Endothelial cell of hepatic sinusoid (primary cell): Measurements from ENCODE around the gene SNX11.

Source experiments
- in situ Hi-C: cut with HindIII; loops from 2 replicates; pipeline ENCODE4 v1.10.0; 2017; ENCODE audit warnings: low sequenced_read_pairs

Gene SNX11

GRCh38 chr17:48095611-48096010 lies 12.0 kb upstream of the SNX11 start:
- in situ Hi-C loops, result no loop called here

DNA sequence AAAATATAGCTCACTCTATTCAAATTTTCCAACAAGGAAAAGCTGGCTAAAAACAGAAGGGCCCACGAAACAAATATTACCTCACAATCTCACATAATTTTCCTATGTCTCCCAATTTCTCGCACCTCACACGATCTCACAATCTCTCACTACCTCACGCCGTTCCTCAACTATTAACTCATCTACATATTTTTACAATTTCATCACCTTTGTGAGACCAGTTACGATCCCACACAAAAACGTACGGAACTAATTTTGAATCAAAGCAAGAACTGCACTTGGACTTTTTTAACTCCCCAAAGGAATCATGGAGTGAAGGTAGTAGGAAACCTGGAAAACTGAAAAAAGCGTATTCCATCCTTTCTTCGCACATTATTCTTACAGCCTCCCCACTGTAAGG lies 7.4 kb upstream of the SNX11 start:
- in situ Hi-C loops, result no loop called here

- in situ Hi-C loops, result no loop called here
Measured at GRCh38 chr17:48100591-48101011, 7.0 kb upstream of the SNX11 start.

DNA sequence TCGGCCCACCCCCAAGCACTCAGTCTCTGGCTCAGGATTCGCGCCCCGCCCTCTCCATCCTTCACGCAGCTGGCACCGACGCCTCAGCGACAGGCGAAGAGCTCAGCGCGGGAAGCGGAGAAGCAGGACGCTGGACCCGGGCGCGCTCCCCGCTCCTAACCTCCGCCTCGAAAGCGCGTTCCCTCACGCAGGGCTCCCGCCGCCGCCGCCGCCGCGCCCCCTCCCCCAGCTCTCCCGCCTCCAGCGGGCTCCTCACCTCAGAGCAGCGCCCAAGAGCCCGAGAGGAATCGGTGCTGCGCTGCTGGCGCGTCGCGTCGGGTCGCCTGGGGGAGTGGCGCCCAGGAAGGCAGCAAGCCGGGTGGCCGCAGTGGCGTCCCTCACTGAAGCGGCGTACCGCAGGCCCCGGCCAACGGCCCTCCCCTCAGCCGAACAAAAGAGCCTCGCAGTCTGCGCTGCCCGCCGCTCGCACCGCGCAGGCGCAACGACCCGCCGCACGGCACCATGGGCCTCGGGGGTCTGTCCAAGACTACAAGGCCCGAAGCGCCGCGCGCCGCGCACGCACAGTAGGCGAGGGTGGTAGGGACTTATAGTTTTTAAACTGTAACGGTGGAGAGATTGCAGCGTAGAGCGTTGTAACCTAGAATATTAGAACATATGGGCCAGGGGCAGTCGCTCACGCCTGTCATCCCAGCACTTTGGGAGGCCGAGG lies 6.4 kb upstream of the SNX11 start, which contains the start of gene CBX1:
TSS of gene CBX1 (minus strand) at position 467 of the 709 bp plus-strand sequence. CDS start 24,474 bp downstream, outside the sequence.
- in situ Hi-C loops, result no loop called here

DNA sequence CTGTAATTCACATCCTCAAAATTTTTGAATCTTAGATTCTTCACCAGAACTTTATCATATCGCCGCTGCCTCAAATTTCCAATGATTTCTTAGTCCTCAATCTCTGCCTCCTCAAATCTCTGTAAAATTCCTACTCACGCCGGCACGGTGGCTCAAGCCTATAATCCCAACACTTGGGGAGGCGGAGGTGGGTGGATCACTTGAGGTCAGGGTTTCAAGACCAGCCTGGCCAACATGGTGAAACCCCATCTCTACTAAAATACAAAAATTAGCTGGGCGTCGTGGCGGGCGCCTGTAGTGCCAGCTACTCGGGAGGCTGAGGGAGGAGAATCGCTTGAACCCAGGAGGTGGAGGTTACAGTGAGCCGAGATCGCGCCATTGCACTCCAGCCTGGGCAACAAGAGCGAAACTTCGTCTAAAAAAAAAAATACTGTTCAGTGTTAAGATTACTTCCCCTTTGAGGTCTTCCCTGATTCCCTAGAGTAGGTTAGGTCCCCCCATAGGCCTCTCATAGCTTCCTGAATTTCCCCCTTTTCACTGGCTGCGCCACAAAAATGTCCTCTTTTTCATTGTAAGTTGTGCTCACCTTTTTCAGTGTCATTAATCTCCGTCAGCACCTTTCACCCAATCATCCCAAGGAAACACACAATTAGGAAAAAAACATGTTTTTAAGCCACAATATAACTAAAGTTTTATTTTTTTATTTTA lies 5.4 kb upstream of the SNX11 start:
- in situ Hi-C loops, result no loop called here

- in situ Hi-C loops, result no loop called here
Measured at GRCh38 chr17:48102798-48103715, 4.5 kb upstream of the SNX11 start.

DNA sequence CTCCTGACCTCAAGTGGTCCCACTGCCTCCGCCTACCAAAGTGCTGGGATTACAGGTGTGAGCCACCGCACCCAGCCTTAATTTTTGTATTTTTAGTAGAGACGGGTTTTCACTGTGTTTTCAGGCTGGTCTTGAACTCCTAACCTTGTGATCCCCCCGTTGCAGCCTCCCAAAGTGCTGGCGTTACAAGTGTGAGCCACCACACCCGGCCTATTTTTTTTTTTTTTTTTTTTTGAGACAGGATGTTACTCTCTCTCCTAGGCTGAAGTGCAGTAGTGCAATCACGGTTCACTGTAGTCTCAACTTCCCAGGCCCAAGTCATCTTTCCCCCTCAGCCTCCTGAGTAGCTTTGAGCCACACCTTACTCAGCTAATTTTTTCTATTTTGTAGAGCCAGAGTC lies 3.1 kb upstream of the SNX11 start:
- in situ Hi-C loops, result no loop called here

- in situ Hi-C loops, result no loop called here
Measured at GRCh38 chr17:48106802-48107136, 797 bp upstream of the SNX11 start.

DNA sequence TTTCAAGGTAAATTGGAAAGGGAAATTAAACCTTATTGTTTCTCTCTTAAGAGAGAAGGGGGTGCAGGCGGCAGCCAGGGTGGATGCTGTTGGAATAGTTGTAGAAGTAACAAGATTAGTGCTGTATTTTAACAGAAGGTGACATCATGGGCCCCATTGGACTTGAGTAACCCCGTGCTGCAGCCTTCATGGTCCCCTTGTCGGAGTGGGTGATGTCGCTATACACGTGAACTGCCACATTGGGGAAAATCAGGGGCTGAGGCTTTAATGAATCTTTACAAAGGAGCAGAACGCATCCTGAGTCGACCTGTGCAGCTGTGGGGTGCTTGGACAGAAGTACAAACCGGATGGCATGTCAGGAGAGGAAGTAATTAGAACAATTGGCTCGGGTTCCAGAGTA lies 3.2 kb downstream of the SNX11 start:
- in situ Hi-C loops, result no loop called here

DNA sequence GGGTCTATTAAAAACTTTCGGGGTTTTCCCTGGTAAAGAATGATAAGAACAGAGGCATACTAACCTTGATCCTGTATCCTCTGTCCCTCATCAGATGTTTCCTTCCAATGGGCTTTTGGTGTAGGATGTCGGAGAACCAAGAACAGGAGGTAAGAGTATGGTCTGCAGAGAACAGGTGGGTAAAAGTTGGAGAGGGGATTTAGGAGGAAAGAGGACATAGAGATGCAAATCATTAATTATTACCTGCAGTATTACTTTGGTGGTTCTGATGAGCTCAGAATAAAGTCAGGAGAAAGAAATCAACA lies 4.3 kb downstream of the SNX11 start:
- in situ Hi-C loops, result no loop called here

DNA sequence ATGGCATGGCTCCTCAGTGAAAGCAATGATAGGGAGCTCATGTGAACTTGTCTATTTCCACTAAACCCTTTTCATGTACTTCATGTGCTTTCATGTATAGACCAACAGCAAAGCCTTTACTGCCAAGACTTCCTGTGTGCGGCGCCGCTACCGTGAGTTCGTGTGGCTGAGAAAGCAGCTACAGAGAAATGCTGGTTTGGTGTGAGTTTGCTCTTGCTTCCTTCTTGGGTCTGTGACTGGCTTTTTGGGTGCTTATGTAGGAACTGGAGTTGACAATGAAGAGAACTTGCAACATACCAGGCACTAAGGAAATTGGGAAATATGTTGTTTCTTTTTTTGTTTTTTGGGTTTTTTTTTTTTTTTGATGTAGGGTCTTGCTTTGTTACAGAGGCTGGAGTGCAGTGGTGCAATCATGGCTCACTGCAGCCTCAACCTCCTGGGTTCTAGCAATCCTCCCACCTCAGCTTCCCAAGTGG lies 5.7 kb downstream of the SNX11 start:
- in situ Hi-C loops, result no loop called here

DNA sequence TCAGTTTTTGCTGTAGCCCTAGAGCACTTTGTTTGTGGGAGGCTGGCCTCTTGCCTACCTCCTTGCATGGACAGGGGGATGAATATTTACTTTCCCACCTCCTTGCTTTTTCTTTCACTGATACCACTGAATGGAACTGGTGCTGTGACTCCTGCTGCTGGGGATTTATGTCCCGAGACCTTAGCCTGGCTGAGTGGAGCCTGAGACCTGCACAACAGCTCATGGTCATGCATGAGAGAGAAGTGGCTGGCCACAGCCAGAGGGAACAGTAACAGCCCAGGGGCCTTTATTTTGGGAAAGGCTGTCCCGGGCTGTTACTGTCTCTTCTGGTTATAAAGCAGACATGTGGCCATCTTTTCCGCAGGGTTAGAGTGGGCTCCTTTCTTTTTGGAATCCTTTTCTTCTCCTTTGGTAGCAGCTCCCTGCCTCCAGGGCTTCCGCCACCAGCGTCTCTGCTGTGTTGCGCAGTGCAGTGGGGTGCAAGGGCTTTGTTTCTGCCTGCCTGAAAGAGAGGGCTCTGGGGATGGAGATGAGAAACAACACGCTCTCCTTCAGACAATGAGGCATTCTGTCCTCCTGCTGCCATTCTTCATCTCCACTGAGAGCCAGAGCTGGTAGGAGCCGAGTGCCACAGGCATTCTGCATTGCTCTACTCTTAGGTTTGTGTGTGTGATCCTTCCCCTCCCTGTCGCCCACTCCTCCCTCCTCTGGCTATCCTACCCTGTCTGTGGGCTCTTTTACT lies 14.5 kb downstream of the SNX11 start:
- in situ Hi-C loops, result no loop called here

DNA sequence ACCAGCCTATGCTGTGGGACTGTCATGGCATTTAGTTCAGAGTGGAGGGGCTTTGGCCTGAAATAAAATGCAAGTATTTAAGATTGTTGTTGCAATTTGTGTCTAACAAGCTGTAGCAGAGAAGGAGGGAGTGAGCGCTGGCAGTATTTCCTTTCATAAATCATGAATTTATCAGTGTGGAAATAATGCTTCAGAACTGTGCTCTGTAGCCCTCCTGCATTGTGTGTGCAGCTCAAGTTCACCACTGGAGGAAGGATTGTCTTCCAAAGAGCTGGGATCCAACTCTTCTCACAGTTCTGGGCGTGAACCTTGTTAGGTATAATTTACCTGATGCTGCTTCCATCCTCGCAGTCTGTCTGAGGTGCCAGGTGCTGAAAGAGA lies 15.1 kb downstream of the SNX11 start:
- in situ Hi-C loops, result no loop called here

GRCh38 chr17:48123111-48123510 lies 15.5 kb downstream of the SNX11 start:
- in situ Hi-C loops, result no loop called here

DNA sequence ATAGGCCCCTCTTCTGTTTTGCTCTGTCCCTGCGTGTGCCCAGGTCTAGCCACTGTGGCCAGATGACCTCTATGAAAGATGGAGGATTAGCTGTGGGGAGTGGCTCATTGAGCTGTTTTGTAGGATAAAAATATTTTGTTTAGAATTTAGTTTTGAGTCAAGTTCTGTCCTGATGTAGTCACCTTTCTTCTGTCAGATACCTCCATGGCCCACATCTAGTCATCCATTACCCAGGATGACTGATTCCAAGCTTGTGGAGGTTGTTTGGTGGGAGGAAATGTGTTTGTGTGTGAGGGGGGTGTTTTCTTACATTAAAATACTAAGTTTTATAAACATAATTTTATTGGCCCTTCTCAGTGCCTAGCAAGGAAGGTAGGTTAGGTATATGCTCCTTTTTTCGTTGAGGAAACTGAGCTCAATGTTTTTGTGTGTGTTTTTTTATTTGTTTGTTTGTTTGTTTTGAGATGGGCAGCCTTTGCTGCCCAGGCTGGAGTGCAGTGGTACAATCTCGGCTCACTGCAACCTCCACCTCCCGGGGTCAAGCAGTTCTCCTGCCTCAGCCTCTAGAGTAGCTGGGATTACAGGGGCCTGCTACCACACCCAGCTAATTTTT lies 16.3 kb downstream of the SNX11 start:
- in situ Hi-C loops, result no loop called here

DNA sequence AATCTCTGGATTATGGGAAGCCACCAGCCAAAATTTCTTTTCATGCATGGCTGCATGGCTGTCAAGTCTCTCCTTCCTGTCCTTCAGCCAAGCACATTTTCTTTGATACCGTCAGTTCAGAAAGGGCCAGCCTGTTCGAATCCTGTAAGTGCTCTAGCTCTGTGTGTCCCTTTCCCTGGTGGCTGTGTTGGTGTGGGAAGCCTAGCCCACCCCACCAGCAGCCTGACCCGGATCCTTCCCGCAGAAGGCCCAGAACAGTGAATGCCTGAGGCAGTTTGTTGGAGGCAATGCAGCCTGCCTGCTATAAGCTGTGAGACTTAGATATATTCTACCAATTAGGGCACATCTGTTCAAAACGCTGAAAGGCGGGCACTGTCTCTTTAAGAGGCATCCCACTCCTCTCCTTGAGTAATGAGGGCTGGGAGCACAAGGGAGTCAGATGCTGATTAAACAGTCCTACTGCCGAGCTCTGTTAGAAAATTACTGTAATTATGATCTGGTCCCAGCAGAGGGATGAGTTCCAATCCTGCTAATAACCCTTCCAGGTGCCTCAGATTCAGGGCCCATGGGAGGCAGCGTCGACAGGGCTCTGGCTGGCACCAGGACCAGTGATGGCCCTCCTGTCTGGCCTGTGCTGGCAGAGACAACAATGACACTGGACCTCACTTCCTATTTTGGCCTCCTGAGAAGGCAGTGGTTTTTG lies 18.4 kb downstream of the SNX11 start:
- in situ Hi-C loops, result no loop called here

DNA sequence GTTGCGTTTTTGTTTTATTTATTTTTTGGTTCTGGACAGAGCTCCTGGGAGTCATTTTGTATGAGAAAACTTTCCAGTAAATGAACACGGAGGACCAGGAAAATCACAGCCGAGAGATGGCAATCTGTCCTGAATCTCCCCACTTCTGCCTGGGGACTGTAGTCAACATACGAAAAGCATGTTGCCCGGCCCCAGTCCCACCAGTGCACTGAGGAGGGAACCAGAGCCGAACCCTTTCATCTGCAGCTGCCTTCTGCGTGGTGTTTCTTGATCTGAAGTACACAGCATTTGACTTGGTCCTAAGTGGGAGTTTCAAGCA lies 18.9 kb downstream of the SNX11 start:
- in situ Hi-C loops, result no loop called here

DNA sequence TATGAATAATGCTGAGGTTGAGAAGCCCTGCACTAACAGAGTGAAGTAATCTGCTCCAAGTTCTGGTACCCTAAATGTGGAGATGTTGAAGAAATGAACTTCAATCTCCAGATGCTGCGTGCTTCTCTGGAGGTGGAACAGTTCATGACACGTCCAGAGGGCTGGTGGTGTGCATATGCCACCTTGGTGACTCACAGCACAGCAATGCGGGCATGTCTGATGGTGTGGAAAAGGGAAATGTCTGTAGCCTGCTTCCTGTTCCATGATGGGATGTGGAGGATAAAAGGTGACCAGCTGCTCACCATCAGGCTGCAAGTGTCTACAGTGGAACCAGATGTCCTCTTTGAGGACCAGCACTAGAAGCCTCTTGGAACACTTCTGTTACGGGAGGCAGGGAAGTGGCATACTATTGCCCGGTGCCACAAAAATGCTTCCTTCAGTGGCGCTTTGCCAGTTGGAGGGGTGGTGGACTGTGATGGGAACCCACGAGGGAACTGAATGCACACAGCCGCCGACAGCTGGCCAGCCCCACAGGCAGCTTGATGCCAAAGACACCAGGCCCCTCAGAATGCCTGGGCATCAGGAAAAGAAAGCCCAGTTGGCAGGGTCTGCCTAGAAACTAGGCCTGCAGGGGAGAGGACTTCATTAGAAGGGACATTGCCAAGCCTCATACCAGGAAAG lies 19.9 kb downstream of the SNX11 start:
- in situ Hi-C loops, result no loop called here

- in situ Hi-C loops, result no loop called here
Measured at GRCh38 chr17:48128400-48128799, 20.8 kb downstream of the SNX11 start.

DNA sequence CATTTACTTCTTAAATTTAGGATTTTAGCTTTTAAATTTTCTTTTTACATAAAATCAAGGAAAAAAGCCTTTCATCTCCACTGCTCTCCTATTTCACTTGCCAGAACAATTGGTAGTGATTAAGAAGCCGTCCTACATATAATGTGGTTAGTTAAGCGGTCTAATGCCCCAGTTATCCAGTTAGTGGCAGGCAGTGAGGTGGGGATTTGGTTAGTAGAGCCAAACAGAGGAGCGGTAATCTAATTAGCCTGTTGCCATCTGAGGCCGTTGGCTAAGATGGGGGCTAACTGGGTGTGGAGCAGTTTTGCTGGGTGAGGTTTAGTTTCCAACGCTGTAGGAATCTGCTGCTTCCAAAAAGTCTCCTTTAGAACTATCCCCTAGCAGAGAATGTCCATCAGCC lies 22.4 kb downstream of the SNX11 start:
- in situ Hi-C loops, result no loop called here
